A549 (cell line): ENCODE measurements around the gene GPR139.

Source experiments
- KDM1A ChIP-seq: fragments of 200-600 bp; sonication (generic); IDR thresholded peaks from 2 replicates; pipeline ENCODE4 v1.6.1; 2016; ENCODE audit warnings: low read depth, mild to moderate bottlenecking
- MAFK ChIP-seq: fragments of 450-650 bp; IDR thresholded peaks from 2 replicates; pipeline ENCODE4 v1.6.1; 2014; ENCODE audit not compliant: partially characterized antibody
- PHF8 ChIP-seq: fragments of 200-600 bp; sonication (generic); IDR thresholded peaks from 2 replicates; pipeline ENCODE4 v1.6.1; 2016; ENCODE audit warnings: low read depth, mild to moderate bottlenecking, antibody characterized with exemption, moderate library complexity, borderline replicate concordance
- POLR2A ChIP-seq: IDR thresholded peaks from 2 replicates; pipeline ENCODE4 v1.6.1; 2012; ENCODE audit warnings: mild to moderate bottlenecking, low read length
- POLR2AphosphoS2 ChIP-seq: conservative IDR thresholded peaks from 2 replicates; pipeline ENCODE4 v1.6.1; 2012; ENCODE audit warnings: low read length, improper control_type of control experiment, inconsistent platforms
- TP53 ChIP-seq: fragments of 250-450 bp; sonication (Bioruptor Pico); IDR thresholded peaks from 2 replicates; pipeline ENCODE4 v1.5.0; 2021; ENCODE audit warnings: mild to moderate bottlenecking, moderate library complexity
- TF ChIP-seq, protein P1 (sequence below): IDR thresholded peaks from 2 replicates; pipeline ENCODE4 v1.6.1; 2012
- TF ChIP-seq, protein P2 (sequence below): fragments of 200-600 bp; sonication (generic); IDR thresholded peaks from 2 replicates; pipeline ENCODE4 v1.6.1; 2016; ENCODE audit warnings: antibody characterized with exemption, mild to moderate bottlenecking, moderate library complexity
- TF ChIP-seq, protein P3 (sequence below): fragments of 450-650 bp; IDR thresholded peaks from 2 replicates; pipeline ENCODE4 v1.6.1; 2014; ENCODE audit warnings: antibody characterized with exemption
- TF ChIP-seq, protein P4 (sequence below): fragments of 250-450 bp; sonication (Bioruptor Pico); IDR thresholded peaks from 2 replicates; pipeline ENCODE4 v1.5.0; 2021; ENCODE audit warnings: mild to moderate bottlenecking, moderate library complexity, borderline replicate concordance
- TF ChIP-seq, protein P5 (sequence below): fragments of >200 bp; sonication (Bioruptor Twin); formaldehyde crosslinking; IDR thresholded peaks from 3 replicates; pipeline ENCODE4 v1.5.1; 2016
- TF ChIP-seq, protein P6 (sequence below): IDR thresholded peaks from 2 replicates; pipeline ENCODE4 v1.6.1; 2012

DNA sequence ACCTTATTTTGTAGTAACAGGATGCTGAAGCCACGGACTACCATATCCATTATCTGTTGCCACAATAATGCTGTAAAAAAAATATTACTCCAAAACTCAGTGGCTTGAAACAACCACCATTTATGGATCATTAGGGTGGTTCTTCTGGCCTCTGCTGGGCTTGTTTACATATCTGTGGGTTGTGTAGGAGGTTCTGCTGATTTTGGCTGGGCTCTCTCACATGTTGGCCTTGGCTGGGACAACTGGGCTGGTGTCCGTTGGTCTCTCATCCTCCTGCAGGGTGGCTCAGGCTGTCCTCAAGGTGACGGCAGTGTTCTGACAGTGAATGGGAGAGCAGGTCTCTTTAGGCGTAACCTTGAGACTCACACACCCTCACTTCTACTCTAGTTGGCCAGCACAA is 76.0 kb downstream of the GPR139 start:
- TF ChIP-seq, protein P1, sequence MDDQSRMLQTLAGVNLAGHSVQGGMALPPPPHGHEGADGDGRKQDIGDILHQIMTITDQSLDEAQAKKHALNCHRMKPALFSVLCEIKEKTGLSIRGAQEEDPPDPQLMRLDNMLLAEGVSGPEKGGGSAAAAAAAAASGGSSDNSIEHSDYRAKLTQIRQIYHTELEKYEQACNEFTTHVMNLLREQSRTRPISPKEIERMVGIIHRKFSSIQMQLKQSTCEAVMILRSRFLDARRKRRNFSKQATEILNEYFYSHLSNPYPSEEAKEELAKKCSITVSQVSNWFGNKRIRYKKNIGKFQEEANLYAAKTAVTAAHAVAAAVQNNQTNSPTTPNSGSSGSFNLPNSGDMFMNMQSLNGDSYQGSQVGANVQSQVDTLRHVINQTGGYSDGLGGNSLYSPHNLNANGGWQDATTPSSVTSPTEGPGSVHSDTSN, result no peak
- TF ChIP-seq, protein P2, sequence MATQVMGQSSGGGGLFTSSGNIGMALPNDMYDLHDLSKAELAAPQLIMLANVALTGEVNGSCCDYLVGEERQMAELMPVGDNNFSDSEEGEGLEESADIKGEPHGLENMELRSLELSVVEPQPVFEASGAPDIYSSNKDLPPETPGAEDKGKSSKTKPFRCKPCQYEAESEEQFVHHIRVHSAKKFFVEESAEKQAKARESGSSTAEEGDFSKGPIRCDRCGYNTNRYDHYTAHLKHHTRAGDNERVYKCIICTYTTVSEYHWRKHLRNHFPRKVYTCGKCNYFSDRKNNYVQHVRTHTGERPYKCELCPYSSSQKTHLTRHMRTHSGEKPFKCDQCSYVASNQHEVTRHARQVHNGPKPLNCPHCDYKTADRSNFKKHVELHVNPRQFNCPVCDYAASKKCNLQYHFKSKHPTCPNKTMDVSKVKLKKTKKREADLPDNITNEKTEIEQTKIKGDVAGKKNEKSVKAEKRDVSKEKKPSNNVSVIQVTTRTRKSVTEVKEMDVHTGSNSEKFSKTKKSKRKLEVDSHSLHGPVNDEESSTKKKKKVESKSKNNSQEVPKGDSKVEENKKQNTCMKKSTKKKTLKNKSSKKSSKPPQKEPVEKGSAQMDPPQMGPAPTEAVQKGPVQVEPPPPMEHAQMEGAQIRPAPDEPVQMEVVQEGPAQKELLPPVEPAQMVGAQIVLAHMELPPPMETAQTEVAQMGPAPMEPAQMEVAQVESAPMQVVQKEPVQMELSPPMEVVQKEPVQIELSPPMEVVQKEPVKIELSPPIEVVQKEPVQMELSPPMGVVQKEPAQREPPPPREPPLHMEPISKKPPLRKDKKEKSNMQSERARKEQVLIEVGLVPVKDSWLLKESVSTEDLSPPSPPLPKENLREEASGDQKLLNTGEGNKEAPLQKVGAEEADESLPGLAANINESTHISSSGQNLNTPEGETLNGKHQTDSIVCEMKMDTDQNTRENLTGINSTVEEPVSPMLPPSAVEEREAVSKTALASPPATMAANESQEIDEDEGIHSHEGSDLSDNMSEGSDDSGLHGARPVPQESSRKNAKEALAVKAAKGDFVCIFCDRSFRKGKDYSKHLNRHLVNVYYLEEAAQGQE, result no peak
- TF ChIP-seq KDM1A (no peak), POLR2A (no peak), MAFK (no peak), TP53 (no peak), POLR2AphosphoS2 (no peak), PHF8 (no peak)
- TF ChIP-seq, protein P3, sequence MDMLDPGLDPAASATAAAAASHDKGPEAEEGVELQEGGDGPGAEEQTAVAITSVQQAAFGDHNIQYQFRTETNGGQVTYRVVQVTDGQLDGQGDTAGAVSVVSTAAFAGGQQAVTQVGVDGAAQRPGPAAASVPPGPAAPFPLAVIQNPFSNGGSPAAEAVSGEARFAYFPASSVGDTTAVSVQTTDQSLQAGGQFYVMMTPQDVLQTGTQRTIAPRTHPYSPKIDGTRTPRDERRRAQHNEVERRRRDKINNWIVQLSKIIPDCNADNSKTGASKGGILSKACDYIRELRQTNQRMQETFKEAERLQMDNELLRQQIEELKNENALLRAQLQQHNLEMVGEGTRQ, result no peak
- TF ChIP-seq, protein P4, sequence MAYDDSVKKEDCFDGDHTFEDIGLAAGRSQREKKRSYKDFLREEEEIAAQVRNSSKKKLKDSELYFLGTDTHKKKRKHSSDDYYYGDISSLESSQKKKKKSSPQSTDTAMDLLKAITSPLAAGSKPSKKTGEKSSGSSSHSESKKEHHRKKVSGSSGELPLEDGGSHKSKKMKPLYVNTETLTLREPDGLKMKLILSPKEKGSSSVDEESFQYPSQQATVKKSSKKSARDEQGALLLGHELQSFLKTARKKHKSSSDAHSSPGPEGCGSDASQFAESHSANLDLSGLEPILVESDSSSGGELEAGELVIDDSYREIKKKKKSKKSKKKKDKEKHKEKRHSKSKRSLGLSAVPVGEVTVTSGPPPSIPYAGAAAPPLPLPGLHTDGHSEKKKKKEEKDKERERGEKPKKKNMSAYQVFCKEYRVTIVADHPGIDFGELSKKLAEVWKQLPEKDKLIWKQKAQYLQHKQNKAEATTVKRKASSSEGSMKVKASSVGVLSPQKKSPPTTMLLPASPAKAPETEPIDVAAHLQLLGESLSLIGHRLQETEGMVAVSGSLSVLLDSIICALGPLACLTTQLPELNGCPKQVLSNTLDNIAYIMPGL (CRISPR knock-in tag), result no peak
- TF ChIP-seq, protein P5, sequence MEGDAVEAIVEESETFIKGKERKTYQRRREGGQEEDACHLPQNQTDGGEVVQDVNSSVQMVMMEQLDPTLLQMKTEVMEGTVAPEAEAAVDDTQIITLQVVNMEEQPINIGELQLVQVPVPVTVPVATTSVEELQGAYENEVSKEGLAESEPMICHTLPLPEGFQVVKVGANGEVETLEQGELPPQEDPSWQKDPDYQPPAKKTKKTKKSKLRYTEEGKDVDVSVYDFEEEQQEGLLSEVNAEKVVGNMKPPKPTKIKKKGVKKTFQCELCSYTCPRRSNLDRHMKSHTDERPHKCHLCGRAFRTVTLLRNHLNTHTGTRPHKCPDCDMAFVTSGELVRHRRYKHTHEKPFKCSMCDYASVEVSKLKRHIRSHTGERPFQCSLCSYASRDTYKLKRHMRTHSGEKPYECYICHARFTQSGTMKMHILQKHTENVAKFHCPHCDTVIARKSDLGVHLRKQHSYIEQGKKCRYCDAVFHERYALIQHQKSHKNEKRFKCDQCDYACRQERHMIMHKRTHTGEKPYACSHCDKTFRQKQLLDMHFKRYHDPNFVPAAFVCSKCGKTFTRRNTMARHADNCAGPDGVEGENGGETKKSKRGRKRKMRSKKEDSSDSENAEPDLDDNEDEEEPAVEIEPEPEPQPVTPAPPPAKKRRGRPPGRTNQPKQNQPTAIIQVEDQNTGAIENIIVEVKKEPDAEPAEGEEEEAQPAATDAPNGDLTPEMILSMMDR, result no peak
- TF ChIP-seq, protein P6, sequence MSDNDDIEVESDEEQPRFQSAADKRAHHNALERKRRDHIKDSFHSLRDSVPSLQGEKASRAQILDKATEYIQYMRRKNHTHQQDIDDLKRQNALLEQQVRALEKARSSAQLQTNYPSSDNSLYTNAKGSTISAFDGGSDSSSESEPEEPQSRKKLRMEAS, result no peak
